ENCODE measurements around the gene SLC25A51.
A peak's percentile ranks its signal among the peaks of the same experiment; 100 is the strongest.

SLC25A51 gene

DNA sequence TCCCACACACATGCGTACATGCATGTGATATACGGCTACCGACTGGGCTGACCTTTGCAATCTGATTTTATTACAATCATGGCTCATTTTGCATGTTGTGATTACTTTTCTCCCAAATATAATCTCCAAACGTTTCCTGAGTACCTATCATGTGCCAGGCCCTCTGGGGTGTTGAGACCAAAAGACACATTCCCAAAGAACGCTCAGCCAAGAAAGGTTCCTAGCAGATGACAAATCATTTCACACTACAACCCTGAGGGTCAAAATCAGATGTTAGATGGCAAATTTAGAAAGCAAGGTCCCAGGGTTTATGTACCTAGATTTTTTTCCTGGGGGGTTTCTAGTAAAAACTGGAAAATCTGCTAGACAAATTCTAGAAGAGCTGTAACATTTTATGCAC is 32.4 kb upstream of the SLC25A51 start:
- Histone ChIP-seq H3K79me2 (ENCODE audit: control insufficient read depth, insufficient read depth, low read length, poor library complexity) (peaks cover 5% of the 10 kb centered on the region), H3K27me3 (ENCODE audit: insufficient read depth, low read length) (no peaks in the 10 kb centered on the region), H3K4me1 (ENCODE audit: control insufficient read depth in 1 of 2, insufficient read depth in 2 of 2, low read length in 2 of 2) (peaks cover 27 to 35% of the 10 kb centered on the region in 2 experiments), H4K12ac (ENCODE audit: low read depth, low read length) (no peak overlapping the region), H3K4me2 (ENCODE audit: low read length) (no peak overlapping the region), H2BK12ac (ENCODE audit: low read length) (no peak overlapping the region), H3K4ac (ENCODE audit: low read depth, low read length) (no peak overlapping the region), H3K9me3 (ENCODE audit: insufficient read depth, low read depth, low read length) (no peaks in the 10 kb centered on the region), H3K36me3 (ENCODE audit: control insufficient read depth in 1 of 2, insufficient read depth in 2 of 2, low read length in 2 of 2) (peaks cover 13 to 25% of the 10 kb centered on the region in 2 experiments), H3K18ac (ENCODE audit: low read length) (no peak overlapping the region), H2BK120ac (ENCODE audit: insufficient read depth, low read length, poor library complexity) (no peak overlapping the region), H4K8ac (ENCODE audit: low read depth, low read length) (no peak overlapping the region), H2AFZ (ENCODE audit: insufficient read depth, low read length, poor library complexity) (no peak overlapping the region), H3K27ac (ENCODE audit: low read depth, low read length) (peak overlapping the region; percentile 64), H4K91ac (ENCODE audit: low read depth, low read length) (no peak overlapping the region), H2AK5ac (ENCODE audit: low read length) (no peak overlapping the region), H3K23ac (ENCODE audit: low read length) (no peak overlapping the region), H3K14ac (ENCODE audit: low read length) (no peak overlapping the region), H3K79me1 (ENCODE audit: low read length) (peaks cover 28% of the 10 kb centered on the region), H3K4me3 (ENCODE audit: low read depth, low read length) (no peak overlapping the region), H3K9ac (ENCODE audit: low read length) (no peak overlapping the region), H2BK5ac (ENCODE audit: low read depth, low read length, poor library complexity) (no peak overlapping the region)
- DNase-seq, result no peak
- WGBS (ENCODE audit: extremely low coverage, insufficient coverage, insufficient read length), result no CpG with 5 or more reads among the region's 5 CpGs

DNA sequence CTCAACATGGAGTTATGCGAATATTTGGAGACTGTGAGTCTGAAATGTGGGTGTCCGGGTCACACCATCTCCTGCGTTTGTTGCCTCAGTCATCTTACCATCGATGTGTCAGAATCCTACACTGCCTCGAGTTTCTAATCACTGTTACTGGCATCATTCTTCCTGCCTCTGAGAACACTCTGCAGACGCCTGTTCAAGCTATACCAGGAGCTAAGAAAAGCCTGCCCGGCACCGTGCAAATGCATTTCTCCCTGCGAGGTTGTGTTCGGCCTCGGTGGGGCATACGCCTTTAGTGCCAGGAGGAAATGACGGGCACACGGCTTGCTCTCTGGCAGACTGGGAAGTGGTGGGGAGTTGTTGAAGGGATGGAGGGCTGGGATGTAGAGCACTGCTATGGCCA is 31.2 kb upstream of the SLC25A51 start:
- Histone ChIP-seq H3K4me2 (ENCODE audit: low read length) (no peak overlapping the region), H4K91ac (ENCODE audit: low read depth, low read length) (no peak overlapping the region), H3K4me3 (ENCODE audit: low read depth, low read length) (no peak overlapping the region), H2AK5ac (ENCODE audit: low read length) (peak overlapping the region; percentile 42), H3K23ac (ENCODE audit: low read length) (no peak overlapping the region), H3K27ac (ENCODE audit: low read depth, low read length) (no peak overlapping the region), H3K9ac (ENCODE audit: low read length) (no peak overlapping the region), H2BK120ac (ENCODE audit: insufficient read depth, low read length, poor library complexity) (peak overlapping the region; percentile 14), H2BK12ac (ENCODE audit: low read length) (no peak overlapping the region), H3K4ac (ENCODE audit: low read depth, low read length) (no peak overlapping the region), H3K9me3 (ENCODE audit: insufficient read depth, low read depth, low read length) (no peaks in the 10 kb centered on the region), H3K36me3 (ENCODE audit: control insufficient read depth in 1 of 2, insufficient read depth in 2 of 2, low read length in 2 of 2) (peaks cover 12 to 17% of the 10 kb centered on the region in 2 experiments), H3K18ac (ENCODE audit: low read length) (peak overlapping the region; percentile 45), H3K79me1 (ENCODE audit: low read length) (peaks cover 24% of the 10 kb centered on the region), H3K4me1 (ENCODE audit: control insufficient read depth in 1 of 2, insufficient read depth in 2 of 2, low read length in 2 of 2) (peaks cover 29 to 36% of the 10 kb centered on the region in 2 experiments), H2BK5ac (ENCODE audit: low read depth, low read length, poor library complexity) (no peak overlapping the region), H3K14ac (ENCODE audit: low read length) (no peak overlapping the region), H2AFZ (ENCODE audit: insufficient read depth, low read length, poor library complexity) (no peak overlapping the region), H4K8ac (ENCODE audit: low read depth, low read length) (no peak overlapping the region), H4K12ac (ENCODE audit: low read depth, low read length) (no peak overlapping the region), H3K79me2 (ENCODE audit: control insufficient read depth, insufficient read depth, low read length, poor library complexity) (peaks cover 5% of the 10 kb centered on the region), H3K27me3 (ENCODE audit: insufficient read depth, low read length) (no peaks in the 10 kb centered on the region)
- no peak for DNase-seq
- WGBS (ENCODE audit: extremely low coverage, insufficient coverage, insufficient read length), result no CpG with 5 or more reads among the region's 14 CpGs

DNA sequence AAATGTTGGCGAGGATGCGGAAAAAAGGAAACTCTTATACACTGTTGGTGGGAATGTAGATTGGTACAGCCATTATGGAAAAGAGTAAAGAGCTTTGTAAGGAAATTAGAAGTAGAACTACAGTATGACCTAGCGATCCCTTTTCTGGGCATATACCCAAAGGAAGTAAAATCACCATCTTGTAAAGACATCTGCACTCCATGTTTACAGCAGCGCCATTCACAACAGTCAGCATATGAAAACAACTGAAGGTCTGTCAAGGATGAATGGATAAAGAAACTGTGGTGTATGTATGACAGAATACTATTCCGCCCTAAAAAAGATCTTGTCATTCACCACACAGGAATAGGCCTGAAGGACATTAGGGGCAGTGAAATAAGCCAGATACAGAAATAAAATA is 27.7 kb upstream of the SLC25A51 start:
- Histone ChIP-seq H2AFZ (ENCODE audit: insufficient read depth, low read length, poor library complexity) (no peak overlapping the region), H3K4me3 (ENCODE audit: low read depth, low read length) (no peak overlapping the region), H3K4me1 (ENCODE audit: control insufficient read depth in 1 of 2, insufficient read depth in 2 of 2, low read length in 2 of 2) (peaks cover 14 to 24% of the 10 kb centered on the region in 2 experiments), H3K27me3 (ENCODE audit: insufficient read depth, low read length) (no peaks in the 10 kb centered on the region), H3K27ac (ENCODE audit: low read depth, low read length) (no peak overlapping the region), H3K4ac (ENCODE audit: low read depth, low read length) (no peak overlapping the region), H2AK5ac (ENCODE audit: low read length) (no peak overlapping the region), H3K79me2 (ENCODE audit: control insufficient read depth, insufficient read depth, low read length, poor library complexity) (no peaks in the 10 kb centered on the region), H4K12ac (ENCODE audit: low read depth, low read length) (no peak overlapping the region), H3K36me3 (ENCODE audit: control insufficient read depth in 1 of 2, insufficient read depth in 2 of 2, low read length in 2 of 2) (peaks cover 27 to 31% of the 10 kb centered on the region in 2 experiments), H2BK5ac (ENCODE audit: low read depth, low read length, poor library complexity) (no peak overlapping the region), H2BK12ac (ENCODE audit: low read length) (no peak overlapping the region), H3K9me3 (ENCODE audit: insufficient read depth, low read depth, low read length) (no peaks in the 10 kb centered on the region), H3K14ac (ENCODE audit: low read length) (no peak overlapping the region), H2BK120ac (ENCODE audit: insufficient read depth, low read length, poor library complexity) (no peak overlapping the region), H3K9ac (ENCODE audit: low read length) (no peak overlapping the region), H4K8ac (ENCODE audit: low read depth, low read length) (no peak overlapping the region), H3K23ac (ENCODE audit: low read length) (no peak overlapping the region), H3K79me1 (ENCODE audit: low read length) (peaks cover 5% of the 10 kb centered on the region), H3K4me2 (ENCODE audit: low read length) (no peak overlapping the region), H4K91ac (ENCODE audit: low read depth, low read length) (no peak overlapping the region), H3K18ac (ENCODE audit: low read length) (no peak overlapping the region)
- DNase-seq, result no peak
- WGBS (ENCODE audit: extremely low coverage, insufficient coverage, insufficient read length), result no CpG with 5 or more reads among the region's 5 CpGs

DNA sequence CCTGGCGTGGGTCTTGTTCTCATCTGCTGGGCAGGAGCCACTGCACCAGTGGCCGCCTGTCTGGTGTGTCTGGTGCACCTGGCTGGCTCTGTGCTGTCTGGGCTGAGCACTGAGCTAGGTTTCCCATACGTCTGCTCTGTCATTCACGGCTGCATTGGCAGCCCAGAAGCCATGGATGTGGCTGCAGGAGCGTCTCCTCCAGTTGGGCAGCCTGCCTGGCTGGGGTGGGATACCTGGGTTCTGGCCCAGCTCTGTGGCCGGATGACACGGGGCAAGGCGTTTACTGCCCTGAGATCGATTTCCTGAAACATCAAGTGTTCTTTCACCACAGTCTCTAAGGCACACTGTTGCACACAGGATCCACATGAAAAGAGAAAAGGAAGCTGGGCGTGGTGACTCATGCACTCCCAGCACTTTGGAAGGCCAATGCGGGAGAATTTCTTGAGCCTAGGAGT is 25.5 kb upstream of the SLC25A51 start:
- no peak overlapping the region for H3K4me2 ChIP-seq (ENCODE audit: low read length)

More for the DNA sequence above, 25.5 kb upstream of the SLC25A51 start:
- WGBS (ENCODE audit: extremely low coverage, insufficient coverage, insufficient read length), result no CpG with 5 or more reads among the region's 11 CpGs
- Histone ChIP-seq H3K27ac (ENCODE audit: low read depth, low read length) (no peak overlapping the region), H3K9me3 (ENCODE audit: insufficient read depth, low read depth, low read length) (no peaks in the 10 kb centered on the region), H2BK120ac (ENCODE audit: insufficient read depth, low read length, poor library complexity) (no peak overlapping the region), H3K79me1 (ENCODE audit: low read length) (peaks cover 5% of the 10 kb centered on the region), H3K27me3 (ENCODE audit: insufficient read depth, low read length) (no peaks in the 10 kb centered on the region), H2AK5ac (ENCODE audit: low read length) (no peak overlapping the region), H3K4me3 (ENCODE audit: low read depth, low read length) (no peak overlapping the region), H4K91ac (ENCODE audit: low read depth, low read length) (no peak overlapping the region), H2AFZ (ENCODE audit: insufficient read depth, low read length, poor library complexity) (no peak overlapping the region), H4K12ac (ENCODE audit: low read depth, low read length) (no peak overlapping the region), H2BK5ac (ENCODE audit: low read depth, low read length, poor library complexity) (no peak overlapping the region), H4K8ac (ENCODE audit: low read depth, low read length) (no peak overlapping the region), H3K4ac (ENCODE audit: low read depth, low read length) (no peak overlapping the region), H3K18ac (ENCODE audit: low read length) (no peak overlapping the region), H2BK12ac (ENCODE audit: low read length) (no peak overlapping the region), H3K9ac (ENCODE audit: low read length) (no peak overlapping the region), H3K23ac (ENCODE audit: low read length) (no peak overlapping the region), H3K14ac (ENCODE audit: low read length) (no peak overlapping the region), H3K36me3 (ENCODE audit: control insufficient read depth in 1 of 2, insufficient read depth in 2 of 2, low read length in 2 of 2) (peaks cover 24 to 31% of the 10 kb centered on the region in 2 experiments), H3K4me1 (ENCODE audit: control insufficient read depth in 1 of 2, insufficient read depth in 2 of 2, low read length in 2 of 2) (peaks cover 19 to 31% of the 10 kb centered on the region in 2 experiments), H3K79me2 (ENCODE audit: control insufficient read depth, insufficient read depth, low read length, poor library complexity) (no peaks in the 10 kb centered on the region)
- DNase-seq, result peak; percentile 40 to 42

Measured in trophoblast cell (in vitro differentiated cells and primary cell).